K562 (cell line): Measurements from ENCODE around the gene RAB13. TPM values are rescaled to one million over a fixed set of nuclear protein-coding genes. Genes with fewer than 3 reads are reported as not detected.

Source experiments
- ATAC-seq: fragments of 200-7000 bp; cut with Tn5 transposase; 3 replicates; pipeline ENCODE4 v1.9.1; 2020; ENCODE audit warnings: moderate library complexity
- BruUV-seq: library from RNA; stranded (reverse); fragments of 400-500 nt; replicated peaks from 2 replicates; lab custom pipeline; 2021; lab: Mats Ljungman, UMichigan
- CTCF ChIA-PET: fragments of 300-600 bp; formaldehyde crosslinking; extraction: SDS; loops from one replicate; lab custom pipeline; 2021; ENCODE audit warnings: low intra/inter-chr PET ratio; lab: Yijun Ruan, JAX
- POLR2A ChIA-PET: fragments of 300-600, 350-650 bp; sonication (Branson Sonifier 250); formaldehyde crosslinking; extraction: SDS; loops from one replicate; lab custom pipeline; 2021; ENCODE audit warnings: antibody characterized with exemption, inconsistent platforms; lab: Yijun Ruan, JAX
- DNase-seq, 4 experiments: peaks; one replicate each; pipeline versions ENCODE4 v3.0.0 to v3.0.0-alpha.2; 2011 to 2018; ENCODE audit warnings: low spot score in 3 of 4, mixed read lengths in 3 of 4; ENCODE audit errors: extremely low read depth in 1 of 4
- FAIRE-seq: peaks from 2 replicates; lab custom pipeline; 2011; peaks lifted over from hg19 to GRCh38; lab: Jason Lieb, UNC
- H2AFZ ChIP-seq: 2 replicates; pipeline ENCODE4 v1.6.0; 2011; ENCODE audit warnings: low read depth, low read length, control low read depth, inconsistent platforms
- H3K27ac ChIP-seq: fragments of 200-600 bp; 3 replicates; pipeline ENCODE4 v1.8.0; 2011; ENCODE audit warnings: low read depth, mild to moderate bottlenecking, control low read depth, inconsistent platforms, low read length, moderate library complexity, mixed read lengths; ENCODE audit errors: extremely low read depth
- H3K27me3 ChIP-seq, 2 experiments: fragments of 300-600 bp in 1 of 2; 2 replicates in 1 of 2; 3 replicates in 1 of 2; pipeline versions ENCODE4 v1.6.0 to v1.8.0; 2011; ENCODE audit warnings: inconsistent platforms in 2 of 2, low read length in 2 of 2, mild to moderate bottlenecking in 1 of 2, mixed read lengths in 1 of 2, moderate library complexity in 1 of 2; ENCODE audit not compliant: control insufficient read depth in 2 of 2, insufficient read depth in 2 of 2
- H3K36me3 ChIP-seq: fragments of 300-600 bp; 3 replicates; pipeline ENCODE4 v1.8.0; 2011; ENCODE audit warnings: mild to moderate bottlenecking, low read length, inconsistent platforms; ENCODE audit not compliant: control insufficient read depth, insufficient read depth
- H3K4me1 ChIP-seq, 2 experiments: fragments of 200-600 bp in 1 of 2; replicated peaks in 1 of 2; 2 replicates in 1 of 2; 3 replicates in 1 of 2; pipeline versions ENCODE4 v1.5.1 to v1.8.0; 2011; ENCODE audit warnings: inconsistent platforms in 2 of 2, low read length in 2 of 2, mild to moderate bottlenecking in 1 of 2, mixed read lengths in 1 of 2, moderate library complexity in 1 of 2; ENCODE audit not compliant: control insufficient read depth in 2 of 2, insufficient read depth in 2 of 2
- H3K4me2 ChIP-seq: 2 replicates; pipeline ENCODE4 v1.6.1; 2011; ENCODE audit warnings: low read length, control low read depth, inconsistent platforms, mixed read lengths; ENCODE audit not compliant: insufficient read depth
- H3K4me3 ChIP-seq: fragments of 200-600 bp; sonication (generic), shearing (Covaris generic); 2 replicates; pipeline ENCODE4 v1.5.1; 2016; ENCODE audit warnings: control low read depth, inconsistent platforms
- H3K79me2 ChIP-seq: fragments of 200-600 bp; 3 replicates; pipeline ENCODE4 v1.8.0; 2011; ENCODE audit warnings: low read length, inconsistent platforms; ENCODE audit not compliant: control insufficient read depth, insufficient read depth
- H3K9ac ChIP-seq, 2 experiments: 2 replicates each; pipeline versions ENCODE4 v1.6.0 to v1.6.1; 2011; ENCODE audit warnings: low read depth in 2 of 2, low read length in 2 of 2, control low read depth in 1 of 2, inconsistent platforms in 1 of 2, mild to moderate bottlenecking in 1 of 2, mixed read lengths in 1 of 2; ENCODE audit not compliant: insufficient read depth in 1 of 2
- H3K9me1 ChIP-seq: one replicate; pipeline ENCODE4 v1.6.0; 2011; ENCODE audit warnings: inconsistent platforms, mild to moderate bottlenecking, low read length, moderate library complexity; ENCODE audit not compliant: control insufficient read depth, insufficient read depth
- H3K9me3 ChIP-seq: replicated peaks from 2 replicates; pipeline ENCODE4 v1.5.1; 2011; ENCODE audit warnings: low read depth, low read length, inconsistent platforms; ENCODE audit not compliant: control insufficient read depth, insufficient read depth
- H4K20me1 ChIP-seq: replicated peaks from 2 replicates; pipeline ENCODE4 v1.6.1; 2011; ENCODE audit warnings: low read length, inconsistent platforms, mixed read lengths; ENCODE audit not compliant: control insufficient read depth, insufficient read depth
- CCAR2 ChIP-seq: fragments of 200-400 bp; formaldehyde crosslinking; IDR thresholded peaks from 2 replicates; pipeline ENCODE4 v1.6.1; 2017; ENCODE audit warnings: mild to moderate bottlenecking, low read depth, low read length
- DPF2 ChIP-seq: fragments of 450-650 bp; IDR thresholded peaks from 2 replicates; pipeline ENCODE4 v1.6.1; 2016
- EGR1 ChIP-seq: fragments of 450-650 bp; conservative IDR thresholded peaks from 2 replicates; pipeline ENCODE4 v1.6.1; 2017; ENCODE audit warnings: mild to moderate bottlenecking
- HNRNPL ChIP-seq: fragments of 200-400 bp; formaldehyde crosslinking; IDR thresholded peaks from 2 replicates; pipeline ENCODE4 v1.6.1; 2017; ENCODE audit warnings: low read depth, mild to moderate bottlenecking, low read length
- HNRNPUL1 ChIP-seq: fragments of 200-400 bp; formaldehyde crosslinking; IDR thresholded peaks from 2 replicates; pipeline ENCODE4 v1.6.1; 2017; ENCODE audit warnings: low read length
- KLF10 ChIP-seq: fragments of 250-450 bp; sonication (Bioruptor Pico); IDR thresholded peaks from 2 replicates; pipeline ENCODE4 v1.6.1; 2021; ENCODE audit warnings: matching md5 sums
- MAFG ChIP-seq: fragments of 450-650 bp; conservative IDR thresholded peaks from 2 replicates; pipeline ENCODE4 v1.6.1; 2016; ENCODE audit warnings: missing genetic modification characterization, missing compliant biosample characterization
- MGA ChIP-seq: fragments of 450-650 bp; IDR thresholded peaks from 2 replicates; pipeline ENCODE4 v1.6.1; 2016; ENCODE audit warnings: mild to moderate bottlenecking, moderate library complexity
- TBP ChIP-seq: optimal IDR thresholded peaks from 2 replicates; pipeline ENCODE3; 2011; ENCODE audit warnings: low read depth, low read length, improper control_type of control experiment
- WGBS: fragments of 100-300 bp; shearing (Covaris generic); methylation state at CpG from one replicate; pipeline ENCODE4 v1.1.6; 2016; ENCODE audit warnings: low coverage, mixed read lengths; ENCODE audit not compliant: insufficient coverage; ENCODE audit errors: missing lambda C conversion rate; 5-methylcytosine and 5-hydroxymethylcytosine counted together
- in situ Hi-C: fragments of 300-500 bp; cut with MboI; formaldehyde crosslinking; loops from 4 replicates; pipeline ENCODE4 v1.15.0; 2018; ENCODE audit warnings: inconsistent platforms, mixed read lengths
- intact Hi-C: fragments of 100-400 bp; cut with micrococcal nuclease; formaldehyde crosslinking; loops from 2 replicates; pipeline ENCODE4 v1.14.2; 2022
- polyA plus RNA-seq, 8 experiments: library from polyadenylated mRNA; depleted of rRNA in 4 of 8; stranded (reverse) in 5 of 8; unstranded in 3 of 8; fragments of >200 nt; fragmentation: Nextera tagmentation in 2 of 8; fragmentation: Illumina TruSeq in 1 of 8; extraction: Ambion mirVana in 2 of 8; extraction: Trizol in 1 of 8; gene quantifications; 2 replicates each; pipeline versions ENCODE4 v1.2.1 to v1.2.3, GENCODE V29; 2011 to 2014; ENCODE audit warnings: inconsistent platforms in 1 of 8, missing spikeins in 1 of 8
- total RNA-seq, 7 experiments: library from RNA; depleted of rRNA in 6 of 7; stranded (reverse); fragments of >200 nt in 6 of 7; fragmentation: Illumina TruSeq in 2 of 7; extraction: Trizol in 2 of 7; gene quantifications; 2 replicates each; pipeline versions ENCODE4 v1.2.1 to v1.2.3, GENCODE V29; 2011 to 2021; ENCODE audit warnings: low replicate concordance in 1 of 7

The RAB13 gene
- total and polyA plus RNA-seq, 9 of the 15 experiments (the other 6 are each of a cell fraction or from before 2014, with no cell fraction given): 22.3 to 100 (median 39.8) TPM

- peaks cover 27 to 33% of the 10 kb centered on the region in 2 experiments for H3K4me1 ChIP-seq
- peaks cover 61% of the 10 kb centered on the region for H3K79me2 ChIP-seq
- intact Hi-C loops (no loop called here), in situ Hi-C loops (no loop called here)
- DNase-seq: peak; percentile 89 to 98 (median 94)
- FAIRE-seq: peak; percentile 99
- peak within 1 kb of the TSS; percentile 90 for H3K4me2 ChIP-seq
- H3K9me3 ChIP-seq: no peaks in the 10 kb centered on the region
- ChIA-PET POLR2A (interaction anchor here (0.6 to 4.9 kb wide), 11 partner anchors 8 to 658 kb away, joined by 3 to 39 read pairs (median 8); partner anchors contain the start of genes CREB3L4, DENND4B, GATAD2B and JTB), CTCF (no interaction called here)
- H4K20me1 ChIP-seq: peaks cover 9% of the 10 kb centered on the region; the same call in 1 of the 2 replicates
- H3K27me3 ChIP-seq: no peaks in the 10 kb centered on the region
- BruUV-seq: no TSS peak
- H3K9me1 ChIP-seq: no peaks in the 10 kb centered on the region
- under 1% methylated on average over 46 of the region's 75 CpGs for WGBS
- H3K27ac ChIP-seq: peak within 1 kb of the TSS; percentile 83
- peak within 1 kb of the TSS; percentile 94 for H3K4me3 ChIP-seq
- H3K9ac ChIP-seq: peak within 1 kb of the TSS; percentile 83 to 94
- peak; percentile 87 for ATAC-seq
- peaks cover 41% of the 10 kb centered on the region for H3K36me3 ChIP-seq
- peak within 1 kb of the TSS; percentile 92 for H2AFZ ChIP-seq
- TF ChIP-seq HNRNPL: no peak
- peak; percentile 84 for TF ChIP-seq EGR1
- TF ChIP-seq MGA: no peak
- no peak for TF ChIP-seq HNRNPUL1
- no peak for TF ChIP-seq CCAR2
- no peak for TF ChIP-seq KLF10 (CRISPR knock-in tag)
- no peak; the same call in 1 of the 2 replicates for TF ChIP-seq DPF2
- no peak for TF ChIP-seq TBP
- no peak for TF ChIP-seq MAFG (tag)
These were observed 27.8 kb downstream of the RAB13 start, which contains the start of gene CRTC2 for GRCh38 chr1:153958111-153958960. TSS of gene CRTC2 (minus strand) at chr1:153958612. CDS start at chr1:153958497, 115 bp downstream.
